Transverse colon (tissue), 4 donors: Measurements from ENCODE around the gene AIRE. TPM values are rescaled to one million over a fixed set of nuclear protein-coding genes. Genes with fewer than 3 reads are reported as not detected.

Source experiments
- DNase-seq: peaks from one replicate; pipeline ENCODE4 v3.0.0-alpha.2; 2019
- H3K27ac ChIP-seq, 4 donors: fragments of 200-600 bp; sonication (generic); 2 replicates each; pipeline ENCODE4 v1.5.1; 2016 to 2018; ENCODE audit warnings: inconsistent platforms in 4 of 4
- H3K27me3 ChIP-seq: fragments of 200-600 bp; sonication (generic); 2 replicates; pipeline ENCODE4 v1.5.1; 2017; ENCODE audit warnings: inconsistent platforms
- H3K36me3 ChIP-seq, 4 donors: fragments of 200-600 bp; sonication (generic); 2 replicates each; pipeline ENCODE4 v1.5.1; 2017 to 2019; ENCODE audit warnings: inconsistent platforms in 4 of 4
- H3K4me1 ChIP-seq, 4 donors: fragments of 200-600 bp; sonication (generic); 2 replicates each; pipeline ENCODE4 v1.5.1; 2017 to 2020; ENCODE audit warnings: inconsistent platforms in 4 of 4
- H3K4me3 ChIP-seq, 4 donors: fragments of 200-600 bp; sonication (generic); 1 replicate in 1 of 4; 2 replicates in 3 of 4; pipeline versions ENCODE4 v1.5.1 to v1.6.1; 2017 to 2019; ENCODE audit warnings: inconsistent platforms in 4 of 4
- H3K9me3 ChIP-seq, 2 donors: fragments of 200-600 bp; sonication (generic); 2 replicates each; pipeline ENCODE4 v1.5.1; 2017 to 2019; ENCODE audit warnings: inconsistent platforms in 2 of 2
- CTCF ChIP-seq, 5 experiments: fragments of 200-600 bp in 3 of 5; fragments of 450-650 bp in 2 of 5; sonication (generic) in 3 of 5; IDR thresholded peaks; 1 replicate in 2 of 5; 2 replicates in 3 of 5; pipeline ENCODE4 v1.5.1; 2016 to 2017; ENCODE audit warnings: antibody characterized with exemption in 5 of 5, inconsistent platforms in 3 of 5, mild to moderate bottlenecking in 2 of 5, moderate library complexity in 1 of 5
- EP300 ChIP-seq: sonication (generic); formaldehyde crosslinking; IDR thresholded peaks from one replicate; pipeline ENCODE4 v1.6.1; 2017; ENCODE audit warnings: antibody characterized with exemption, low read depth
- POLR2A ChIP-seq: fragments of 450-650 bp; IDR thresholded peaks from one replicate; pipeline ENCODE4 v1.6.1; 2016; ENCODE audit warnings: antibody characterized with exemption, mild to moderate bottlenecking, moderate library complexity
- POLR2AphosphoS5 ChIP-seq, 3 donors: sonication (generic); formaldehyde crosslinking; IDR thresholded peaks; one replicate each; pipeline ENCODE4 v1.6.1; 2016; ENCODE audit warnings: antibody characterized with exemption in 3 of 3
- WGBS, 2 donors: methylation state at CpG; one replicate each; pipeline ENCODE4 v1.1.5; 2018; ENCODE audit warnings: low coverage in 1 of 2; 5-methylcytosine and 5-hydroxymethylcytosine counted together
- in situ Hi-C, 4 donors: fragments of 200-750 bp; cut with MboI; loops; one replicate each; pipeline versions ENCODE4 v1.15.0 to v1.15.1; 2017; ENCODE audit warnings: low sequenced_read_pairs in 3 of 4, low pct_ligation_motif_present in 1 of 4, low pct_unique_long_range_greater_than_20kb in 1 of 4
- intact Hi-C: fragments of 100-400 bp; cut with DNase I; formaldehyde crosslinking; loops from one replicate; pipeline ENCODE4 v1.15.1; 2023; ENCODE audit warnings: low total_unique reads
- total RNA-seq, 4 donors: library from RNA; depleted of rRNA; stranded (reverse); fragments of >200 nt; gene quantifications; one replicate each; pipeline ENCODE4 v1.1.0, GENCODE V29; 2016

AIRE gene
- total RNA-seq, 4 donors from 2014 or later, result not detected

- Histone ChIP-seq H3K27ac (peak overlapping the region; percentile 94 to 98 (median 98)), H3K4me1 (peaks cover 36 to 55% (median 50%) of the 10 kb centered on the region in 4 donors), H3K27me3 (no peaks in the 10 kb centered on the region), H3K9me3 (no peaks in the 10 kb centered on the region), H3K36me3 (no peaks in the 10 kb centered on the region), H3K4me3 (peak overlapping the region in 1 of 4 donors; percentile 1)
- in situ Hi-C loops (no loop called here), intact Hi-C loops (no loop called here)
- peak; percentile 25 for DNase-seq
- TF ChIP-seq POLR2A (no peak), POLR2AphosphoS5 (IDR thresholded peaks at IDR 0.05) (no peak), CTCF (IDR thresholded peaks at IDR 0.05) (peak in 1 of 5 experiments; percentile 3)
- 63% methylated on average over 13 of the region's 16 CpGs; no CpG with 5 or more reads in 1 of the 2 donors for WGBS, 2 donors
Observed at GRCh38 chr21:44304011-44304616, 18.4 kb downstream of the AIRE start.

- Histone ChIP-seq H3K36me3 (no peaks in the 10 kb centered on the region), H3K27ac (peak overlapping the region; percentile 94 to 98 (median 98)), H3K4me3 (no peak overlapping the region), H3K9me3 (no peaks in the 10 kb centered on the region), H3K4me1 (peaks cover 35 to 51% (median 45%) of the 10 kb centered on the region in 4 donors), H3K27me3 (no peaks in the 10 kb centered on the region)
- peak; percentile 50 to 74 (median 61) for TF ChIP-seq CTCF (IDR thresholded peaks at IDR 0.05)
- TF ChIP-seq POLR2A, result no peak
- in situ Hi-C loops, result no loop called here
- peak; percentile 64 for DNase-seq
- WGBS, 2 donors, result 41% methylated on average over 7 of the region's 8 CpGs; no CpG with 5 or more reads in 1 of the 2 donors
- intact Hi-C loops, result no loop called here
Observed at GRCh38 chr21:44304877-44305293, 19.2 kb downstream of the AIRE start.

GRCh38 chr21:44305691-44306090 lies 20.0 kb downstream of the AIRE start:
- no peaks in the 10 kb centered on the region for H3K9me3 ChIP-seq
- no peak overlapping the region for H3K27ac ChIP-seq
- no peaks in the 10 kb centered on the region for H3K27me3 ChIP-seq
- peaks cover 0 to 4% (median 0%) of the 10 kb centered on the region in 4 donors for H3K36me3 ChIP-seq
- 77% methylated on average over 9 of the region's 9 CpGs; no CpG with 5 or more reads in 1 of the 2 donors for WGBS, 2 donors
- in situ Hi-C loops (no loop called here), intact Hi-C loops (no loop called here)
- H3K4me1 ChIP-seq, result peaks cover 35 to 50% (median 44%) of the 10 kb centered on the region in 4 donors
- H3K4me3 ChIP-seq, result no peak overlapping the region
- no peak for DNase-seq
- no peak for TF ChIP-seq CTCF (IDR thresholded peaks at IDR 0.05)
- TF ChIP-seq EP300, result no peak

GRCh38 chr21:44306936-44307704 lies 21.4 kb downstream of the AIRE start:
- no peak overlapping the region for H3K4me3 ChIP-seq
- peaks cover 0 to 16% (median 4%) of the 10 kb centered on the region in 4 donors for H3K36me3 ChIP-seq
- H3K4me1 ChIP-seq, result peaks cover 24 to 35% (median 29%) of the 10 kb centered on the region in 4 donors
- TF ChIP-seq CTCF (IDR thresholded peaks at IDR 0.05), result no peak
- no peak for TF ChIP-seq POLR2AphosphoS5 (IDR thresholded peaks at IDR 0.05)
- TF ChIP-seq POLR2A, result no peak
- no peak for TF ChIP-seq EP300
- in situ Hi-C loops, result no loop called here
- WGBS, 2 donors, result 84% methylated on average over 20 of the region's 21 CpGs; no CpG with 5 or more reads in 1 of the 2 donors
- no peaks in the 10 kb centered on the region for H3K27me3 ChIP-seq
- intact Hi-C loops, result no loop called here
- DNase-seq, result no peak
- H3K9me3 ChIP-seq, result no peaks in the 10 kb centered on the region
- H3K27ac ChIP-seq, result no peak overlapping the region
